HL-60 (cell line): ENCODE results near the gene ASPDH.

Experiments used
- DNase-seq, 2 experiments: peaks; one replicate each; pipeline ENCODE4 v3.0.0-alpha.2; 2010 to 2020; ENCODE audit warnings: low read depth in 1 of 2, low spot score in 1 of 2
- H3K27ac ChIP-seq: fragments of 250-450 bp; sonication (Bioruptor Pico); replicated peaks from 2 replicates; pipeline ENCODE4 v1.5.1; 2020; ENCODE audit warnings: mild to moderate bottlenecking, moderate library complexity
- H3K27me3 ChIP-seq: fragments of 250-450 bp; sonication (Bioruptor Pico); 2 replicates; pipeline ENCODE4 v1.5.1; 2021; ENCODE audit warnings: mild to moderate bottlenecking, moderate library complexity; ENCODE audit not compliant: insufficient read depth, poor library complexity, severe bottlenecking
- H3K4me3 ChIP-seq: replicated peaks from 2 replicates; pipeline ENCODE4 v1.5.1; 2011; ENCODE audit warnings: mild to moderate bottlenecking, control low read depth, low read length; ENCODE audit not compliant: insufficient read depth
- CTCF ChIP-seq: IDR thresholded peaks from one replicate; pipeline ENCODE4 v1.5.1; 2011; ENCODE audit warnings: low read length, control low read depth, inconsistent platforms; ENCODE audit not compliant: insufficient read depth
- POLR2AphosphoS5 ChIP-seq: IDR thresholded peaks from 2 replicates; pipeline ENCODE4 v1.6.1; 2012; ENCODE audit warnings: low read depth
- REST ChIP-seq: IDR thresholded peaks from 2 replicates; pipeline ENCODE4 v1.6.1; 2012; ENCODE audit warnings: low read depth; ENCODE audit not compliant: insufficient replicate concordance
- SPI1 ChIP-seq: IDR thresholded peaks from 2 replicates; pipeline ENCODE4 v1.6.1; 2012; ENCODE audit warnings: low read depth, mild to moderate bottlenecking, borderline replicate concordance

ASPDH gene

GRCh38 chr19:50516964-50517703 lies 3.4 kb upstream of the ASPDH start:
- TF ChIP-seq CTCF (no peak), SPI1 (no peak), REST (no peak)
- Histone ChIP-seq H3K27me3 (peaks cover 8% of the 10 kb centered on the region), H3K27ac (no peak overlapping the region), H3K4me3 (no peak overlapping the region)
- no peak for DNase-seq

- no peak overlapping the region for H3K27ac ChIP-seq
- no peak overlapping the region for H3K4me3 ChIP-seq
- peaks cover 8% of the 10 kb centered on the region for H3K27me3 ChIP-seq
- TF ChIP-seq REST, result no peak
- DNase-seq, result no peak
These were observed 2.7 kb upstream of the ASPDH start for GRCh38 chr19:50516456-50516855.

- Histone ChIP-seq H3K27me3 (peaks cover 8% of the 10 kb centered on the region), H3K27ac (no peak overlapping the region), H3K4me3 (no peak overlapping the region)
- no peak for DNase-seq
- no peak for TF ChIP-seq POLR2AphosphoS5
- no peak for TF ChIP-seq REST
- no peak for TF ChIP-seq CTCF
- no peak for TF ChIP-seq SPI1
These were observed 1.5 kb upstream of the ASPDH start for GRCh38 chr19:50515168-50515561.
